HG02973 (cell line): ENCODE measurements around the gene PRSS2.
A peak's percentile ranks its signal among the peaks of the same experiment; 100 is the strongest.

Source experiments
- ATAC-seq: cut with Tn5 transposase; IDR thresholded peaks from one replicate; pipeline ENCODE4 v1.9.1; 2021; ENCODE audit warnings: moderate library complexity; ENCODE audit not compliant: unreplicated experiment

Gene PRSS2

GRCh38 chr7:142784716-142785115, 13.9 kb downstream of the PRSS2 start:
- no peak for ATAC-seq

GRCh38 chr7:142785841-142786250, 15.1 kb downstream of the PRSS2 start:
- ATAC-seq = no peak

GRCh38 chr7:142787034-142787768, 16.4 kb downstream of the PRSS2 start:
- ATAC-seq = no peak

GRCh38 chr7:142787783-142788182, 17.0 kb downstream of the PRSS2 start:
- ATAC-seq = no peak

- no peak for ATAC-seq
Observed at GRCh38 chr7:142788303-142789289, 17.8 kb downstream of the PRSS2 start.

GRCh38 chr7:142789441-142789840, 18.7 kb downstream of the PRSS2 start:
- no peak for ATAC-seq

- ATAC-seq = no peak
Observed at GRCh38 chr7:142790056-142790455, 19.3 kb downstream of the PRSS2 start.

- ATAC-seq = no peak
Observed at GRCh38 chr7:142790555-142790954, 19.8 kb downstream of the PRSS2 start.

GRCh38 chr7:142791502-142791901, 20.7 kb downstream of the PRSS2 start:
- no peak for ATAC-seq

- no peak for ATAC-seq
Observed at GRCh38 chr7:142792129-142792528, 21.4 kb downstream of the PRSS2 start.

GRCh38 chr7:142792593-142792992, 21.8 kb downstream of the PRSS2 start:
- no peak for ATAC-seq

GRCh38 chr7:142793156-142793555, 22.4 kb downstream of the PRSS2 start:
- ATAC-seq = no peak

GRCh38 chr7:142795339-142795863, 24.6 kb downstream of the PRSS2 start:
- no peak for ATAC-seq

GRCh38 chr7:142796001-142796500, 25.3 kb downstream of the PRSS2 start:
- no peak for ATAC-seq

GRCh38 chr7:142796501-142797390, 26.0 kb downstream of the PRSS2 start:
- peak; percentile 34 for ATAC-seq

GRCh38 chr7:142797391-142798377, 26.9 kb downstream of the PRSS2 start:
- ATAC-seq = peak; percentile 31

GRCh38 chr7:142798451-142799436, 28.0 kb downstream of the PRSS2 start:
- no peak for ATAC-seq

- ATAC-seq = no peak
Observed at GRCh38 chr7:142799437-142799835, 28.7 kb downstream of the PRSS2 start.
